Ammon's horn (tissue), 1 donor: ENCODE measurements around the gene TRABD2B.

ENCODE experiments used
- DNase-seq: peaks from one replicate; pipeline ENCODE4 v3.0.0-alpha.2; 2016; ENCODE audit warnings: low spot score

Gene TRABD2B

GRCh38 chr1:47992720-47993415 is 4.3 kb downstream of the TRABD2B start:
- DNase-seq: no peak

- DNase-seq: no peak
Measured at GRCh38 chr1:47991673-47992072, 5.5 kb downstream of the TRABD2B start.

- DNase-seq: no peak
Measured at GRCh38 chr1:47991187-47991586, 6.0 kb downstream of the TRABD2B start.

GRCh38 chr1:47990286-47990685 is 6.9 kb downstream of the TRABD2B start:
- DNase-seq: no peak

GRCh38 chr1:47987601-47988000 is 9.6 kb downstream of the TRABD2B start:
- DNase-seq: no peak

GRCh38 chr1:47986761-47987200 is 10.4 kb downstream of the TRABD2B start:
- DNase-seq: no peak

GRCh38 chr1:47985018-47985417 is 12.2 kb downstream of the TRABD2B start:
- no peak for DNase-seq

- no peak for DNase-seq
Measured at GRCh38 chr1:47984175-47984789, 12.9 kb downstream of the TRABD2B start.

GRCh38 chr1:47983691-47984090 is 13.5 kb downstream of the TRABD2B start:
- no peak for DNase-seq

GRCh38 chr1:47981667-47982350 is 15.4 kb downstream of the TRABD2B start:
- DNase-seq: no peak

- DNase-seq: no peak
Measured at GRCh38 chr1:47980501-47980900, 16.7 kb downstream of the TRABD2B start.

- DNase-seq: no peak
Measured at GRCh38 chr1:47979724-47980123, 17.5 kb downstream of the TRABD2B start.

- DNase-seq: no peak
Measured at GRCh38 chr1:47978486-47978885, 18.7 kb downstream of the TRABD2B start.

- DNase-seq: no peak
Measured at GRCh38 chr1:47976728-47977127, 20.5 kb downstream of the TRABD2B start.

- DNase-seq: no peak
Measured at GRCh38 chr1:47976267-47976666, 20.9 kb downstream of the TRABD2B start.

GRCh38 chr1:47975302-47975921 is 21.8 kb downstream of the TRABD2B start:
- DNase-seq: no peak

GRCh38 chr1:47972864-47973432 is 24.2 kb downstream of the TRABD2B start:
- DNase-seq: no peak

- DNase-seq: no peak
Measured at GRCh38 chr1:47971385-47972160, 25.6 kb downstream of the TRABD2B start.

- no peak for DNase-seq
Measured at GRCh38 chr1:47970882-47971281, 26.3 kb downstream of the TRABD2B start.

GRCh38 chr1:47969478-47969877 is 27.7 kb downstream of the TRABD2B start:
- DNase-seq: no peak

- no peak for DNase-seq
Measured at GRCh38 chr1:47968556-47968888, 28.7 kb downstream of the TRABD2B start.
